Erythroblast (primary cell): Measurements from ENCODE around the gene NUDT14.

Source experiments
- GATA1 ChIP-seq: IDR thresholded peaks from 2 replicates; pipeline ENCODE4 v1.6.1; 2011; ENCODE audit warnings: low read depth, mild to moderate bottlenecking, control low read depth, low read length, moderate library complexity
- POLR2A ChIP-seq: IDR thresholded peaks from 2 replicates; pipeline ENCODE4 v1.6.1; 2011; ENCODE audit warnings: mild to moderate bottlenecking, low read length

- TF ChIP-seq POLR2A, result no peak
- no peak for TF ChIP-seq GATA1
Measured at GRCh38 chr14:105169776-105170655, 11.1 kb downstream of the NUDT14 start.
